PFSK-1 (cell line): Measurements from ENCODE around the gene PPP6R1.

Experiments
- FOXP2 ChIP-seq: optimal IDR thresholded peaks from 2 replicates; pipeline ENCODE3; 2011; ENCODE audit warnings: borderline replicate concordance, control low read depth, inconsistent platforms; ENCODE audit not compliant: insufficient read depth; ENCODE audit errors: extremely low read length, extremely low read depth
- POLR2AphosphoS5 ChIP-seq: IDR thresholded peaks from 2 replicates; pipeline ENCODE4 v1.6.1; 2012; ENCODE audit warnings: low read depth, mild to moderate bottlenecking, control low read depth, low read length, moderate library complexity
- SIN3A ChIP-seq: IDR thresholded peaks from 2 replicates; pipeline ENCODE4 v1.6.1; 2012; ENCODE audit warnings: mild to moderate bottlenecking, low read length, moderate library complexity, borderline replicate concordance; ENCODE audit not compliant: insufficient read depth
- TAF1 ChIP-seq: IDR thresholded peaks from 2 replicates; pipeline ENCODE4 v1.6.1; 2012; ENCODE audit warnings: low read length, control low read depth, borderline replicate concordance; ENCODE audit not compliant: insufficient read depth
- TF ChIP-seq, protein P1 (sequence below), 2 experiments: IDR thresholded peaks; 2 replicates each; pipeline versions ENCODE4 v1.6.1 to v1.8.0; 2011 to 2012; ENCODE audit warnings: low read depth in 2 of 2, low read length in 2 of 2, control low read depth in 1 of 2, inconsistent platforms in 1 of 2, mild to moderate bottlenecking in 1 of 2, moderate library complexity in 1 of 2; ENCODE audit not compliant: insufficient read depth in 1 of 2

Gene PPP6R1

DNA sequence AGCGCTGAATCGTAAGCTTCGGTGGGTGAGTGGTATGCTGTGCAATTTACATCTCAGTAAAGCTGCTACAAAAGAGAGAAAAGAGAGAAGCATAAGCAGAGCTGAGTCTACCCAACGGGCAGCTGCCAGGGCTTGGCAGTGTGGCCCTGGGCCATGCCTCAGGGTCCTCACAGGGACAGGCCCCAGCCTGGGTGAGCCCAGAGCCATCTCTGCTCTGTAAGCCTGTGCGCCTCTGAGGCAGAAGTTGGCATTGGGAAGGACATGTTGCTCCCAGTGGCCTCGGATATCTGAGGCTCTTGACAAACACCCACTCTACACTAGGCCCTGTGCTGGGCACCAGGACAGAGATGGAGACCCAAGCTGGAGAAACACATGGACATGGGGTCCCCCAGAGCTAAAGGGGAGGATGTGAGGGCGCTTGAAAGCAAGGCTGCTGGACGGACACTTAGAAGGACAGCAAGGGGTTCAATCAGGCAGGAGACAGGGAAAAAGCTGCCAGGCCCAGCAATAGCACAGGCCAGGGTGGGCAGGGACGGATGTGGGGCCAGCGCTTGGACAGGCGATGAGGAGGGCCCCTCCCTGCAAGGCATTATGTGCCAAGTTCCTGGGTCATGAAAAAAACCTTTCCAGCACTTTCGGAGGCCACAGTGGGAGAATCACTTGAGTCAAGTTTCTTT is 14.7 kb downstream of the PPP6R1 start:
- TF ChIP-seq TAF1 (no peak), POLR2AphosphoS5 (no peak), SIN3A (no peak), FOXP2 (no peak)
- TF ChIP-seq, protein P1, sequence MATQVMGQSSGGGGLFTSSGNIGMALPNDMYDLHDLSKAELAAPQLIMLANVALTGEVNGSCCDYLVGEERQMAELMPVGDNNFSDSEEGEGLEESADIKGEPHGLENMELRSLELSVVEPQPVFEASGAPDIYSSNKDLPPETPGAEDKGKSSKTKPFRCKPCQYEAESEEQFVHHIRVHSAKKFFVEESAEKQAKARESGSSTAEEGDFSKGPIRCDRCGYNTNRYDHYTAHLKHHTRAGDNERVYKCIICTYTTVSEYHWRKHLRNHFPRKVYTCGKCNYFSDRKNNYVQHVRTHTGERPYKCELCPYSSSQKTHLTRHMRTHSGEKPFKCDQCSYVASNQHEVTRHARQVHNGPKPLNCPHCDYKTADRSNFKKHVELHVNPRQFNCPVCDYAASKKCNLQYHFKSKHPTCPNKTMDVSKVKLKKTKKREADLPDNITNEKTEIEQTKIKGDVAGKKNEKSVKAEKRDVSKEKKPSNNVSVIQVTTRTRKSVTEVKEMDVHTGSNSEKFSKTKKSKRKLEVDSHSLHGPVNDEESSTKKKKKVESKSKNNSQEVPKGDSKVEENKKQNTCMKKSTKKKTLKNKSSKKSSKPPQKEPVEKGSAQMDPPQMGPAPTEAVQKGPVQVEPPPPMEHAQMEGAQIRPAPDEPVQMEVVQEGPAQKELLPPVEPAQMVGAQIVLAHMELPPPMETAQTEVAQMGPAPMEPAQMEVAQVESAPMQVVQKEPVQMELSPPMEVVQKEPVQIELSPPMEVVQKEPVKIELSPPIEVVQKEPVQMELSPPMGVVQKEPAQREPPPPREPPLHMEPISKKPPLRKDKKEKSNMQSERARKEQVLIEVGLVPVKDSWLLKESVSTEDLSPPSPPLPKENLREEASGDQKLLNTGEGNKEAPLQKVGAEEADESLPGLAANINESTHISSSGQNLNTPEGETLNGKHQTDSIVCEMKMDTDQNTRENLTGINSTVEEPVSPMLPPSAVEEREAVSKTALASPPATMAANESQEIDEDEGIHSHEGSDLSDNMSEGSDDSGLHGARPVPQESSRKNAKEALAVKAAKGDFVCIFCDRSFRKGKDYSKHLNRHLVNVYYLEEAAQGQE (IDR thresholded peaks at IDR 0.05; ENCODE audit: insufficient read depth in 1 of 2, low read depth in 2 of 2, low read length in 2 of 2): no peak

DNA sequence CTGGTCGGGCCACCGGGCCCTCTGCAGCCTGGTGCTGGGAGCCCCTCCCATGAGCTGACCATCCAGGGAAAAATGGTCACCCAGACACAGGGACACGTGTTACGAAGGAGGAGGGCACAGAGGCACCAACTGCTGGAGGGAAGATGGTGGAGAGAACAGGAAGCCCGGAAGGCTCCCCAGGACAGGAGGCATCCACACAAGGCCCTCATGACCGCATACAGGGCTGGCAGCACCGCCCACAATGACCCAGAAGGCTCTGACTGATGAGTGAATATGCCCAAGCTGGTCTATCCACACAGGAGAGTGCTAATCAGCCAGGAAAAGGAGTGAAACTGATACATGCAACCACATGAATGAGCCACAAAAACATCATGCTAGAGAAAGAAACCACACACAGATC is 16.3 kb downstream of the PPP6R1 start:
- TF ChIP-seq POLR2AphosphoS5 (no peak), SIN3A (no peak), TAF1 (no peak), FOXP2 (no peak)
- TF ChIP-seq, protein P1 (IDR thresholded peaks at IDR 0.05; ENCODE audit: insufficient read depth in 1 of 2, low read depth in 2 of 2, low read length in 2 of 2): no peak

DNA sequence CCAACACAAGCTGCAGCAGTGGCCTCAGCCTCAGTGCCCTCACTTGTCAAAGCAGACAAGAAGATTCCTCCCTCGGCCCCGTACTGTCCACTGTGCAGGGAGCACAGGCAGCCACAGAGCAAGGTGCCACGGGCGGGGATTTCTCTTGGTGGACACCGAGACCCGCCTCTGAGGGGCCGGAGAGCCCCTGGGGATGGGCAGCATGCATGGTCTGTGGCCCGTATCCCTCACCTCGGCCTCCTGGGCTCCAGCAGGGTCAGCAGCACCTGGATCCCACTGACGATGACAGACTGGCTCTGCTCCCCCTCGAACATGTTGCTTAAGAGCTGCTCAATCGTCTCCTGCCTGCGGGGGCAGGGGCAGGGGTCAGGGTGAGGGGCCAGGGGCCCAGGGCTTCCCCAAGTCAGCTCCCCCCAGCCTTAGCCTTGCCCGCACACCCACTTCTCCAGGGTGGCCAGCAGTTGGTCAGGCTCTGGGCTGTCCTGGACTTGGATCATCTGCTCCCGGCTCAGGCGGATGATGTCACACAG is 16.8 kb downstream of the PPP6R1 start:
- TF ChIP-seq TAF1 (no peak), SIN3A (no peak)

DNA sequence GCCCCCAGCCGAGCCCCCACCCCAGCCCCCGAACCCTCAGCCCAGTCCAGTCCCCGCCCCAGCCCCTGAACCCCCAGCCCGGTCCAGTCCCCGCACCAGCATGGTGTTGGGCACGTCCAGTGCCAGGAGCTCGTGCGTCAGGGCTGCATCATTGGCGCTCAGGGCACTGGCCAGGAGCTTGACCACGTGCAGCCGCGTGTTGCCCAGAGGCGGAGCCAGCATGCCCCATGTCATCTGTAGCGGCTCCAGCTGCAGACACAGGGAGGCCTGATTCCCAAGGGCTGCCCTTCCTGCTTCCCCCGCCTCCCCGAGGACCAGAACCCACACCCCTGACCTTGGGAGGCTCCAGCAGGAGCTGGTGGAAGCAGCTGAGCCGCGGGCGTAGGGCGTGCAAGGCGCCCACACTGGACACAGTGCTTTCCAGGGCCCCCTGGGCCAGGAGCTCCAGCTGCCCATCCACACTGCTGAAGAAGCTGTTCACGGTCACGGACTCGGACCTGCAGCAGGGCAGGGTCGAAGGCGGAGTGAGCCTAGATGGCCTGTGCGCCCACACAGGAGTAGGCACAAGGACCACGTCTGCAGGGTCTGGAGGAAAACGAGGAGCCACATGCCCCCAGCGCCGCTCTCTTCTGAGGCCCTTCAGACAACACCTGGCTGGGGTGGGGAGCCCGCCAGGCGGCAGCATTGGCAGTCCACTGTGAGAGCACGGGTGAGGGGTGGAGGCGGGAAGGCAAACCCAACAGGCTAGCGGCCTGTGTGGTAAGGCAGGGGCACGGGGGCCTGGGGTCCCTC is 17.5 kb downstream of the PPP6R1 start:
- TF ChIP-seq SIN3A (no peak), TAF1 (no peak), FOXP2 (no peak), POLR2AphosphoS5 (no peak)
- TF ChIP-seq, protein P1 (IDR thresholded peaks at IDR 0.05; ENCODE audit: insufficient read depth in 1 of 2, low read depth in 2 of 2, low read length in 2 of 2): no peak

DNA sequence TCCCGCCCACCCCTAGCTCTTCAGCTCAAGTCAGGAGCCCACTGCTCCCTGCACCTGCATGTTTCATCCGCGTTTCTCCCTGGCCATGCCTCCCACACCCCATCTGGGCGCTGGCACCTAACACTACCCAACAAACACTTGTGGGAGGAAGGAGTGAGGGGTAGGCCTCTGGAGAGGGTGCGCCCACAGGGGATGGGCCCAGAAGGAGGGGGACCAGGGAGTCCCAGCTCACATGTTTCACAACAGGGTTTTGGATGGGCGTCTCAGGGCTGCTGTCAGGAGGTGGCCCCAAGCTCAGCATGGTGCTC is 18.1 kb downstream of the PPP6R1 start:
- TF ChIP-seq POLR2AphosphoS5 (no peak), TAF1 (no peak), SIN3A (no peak), FOXP2 (no peak)
- TF ChIP-seq, protein P1 (IDR thresholded peaks at IDR 0.05; ENCODE audit: insufficient read depth in 1 of 2, low read depth in 2 of 2, low read length in 2 of 2): no peak
